Esophagus squamous epithelium (tissue), 5 donors: ENCODE measurements around the gene SGCG. TPM values are rescaled to one million over a fixed set of nuclear protein-coding genes. Genes with fewer than 3 reads are reported as not detected.

ENCODE experiments used
- DNase-seq: peaks from one replicate; lab custom pipeline; 2025; lab: John Stamatoyannopoulos, UW
- H3K27ac ChIP-seq, 4 donors: fragments of 200-600 bp; sonication (generic); one replicate each; pipeline ENCODE4 v1.5.1; 2016 to 2019; ENCODE audit warnings: mild to moderate bottlenecking in 1 of 4
- H3K27me3 ChIP-seq, 4 donors: fragments of 200-600 bp; sonication (generic); 1 replicate in 3 of 4; 2 replicates in 1 of 4; pipeline versions ENCODE4 v1.5.1 to v1.6.0; 2017 to 2021; ENCODE audit warnings: antibody characterized with exemption in 1 of 4
- H3K36me3 ChIP-seq, 3 donors: fragments of 200-600 bp; sonication (generic); one replicate each; pipeline ENCODE4 v1.5.1; 2016 to 2019
- H3K4me1 ChIP-seq, 3 donors: fragments of 200-600 bp; sonication (generic); one replicate each; pipeline ENCODE4 v1.5.1; 2017 to 2019
- H3K4me3 ChIP-seq, 4 donors: fragments of 200-600 bp; sonication (generic); 1 replicate in 3 of 4; 2 replicates in 1 of 4; pipeline ENCODE4 v1.5.1; 2016 to 2019; ENCODE audit warnings: mild to moderate bottlenecking in 2 of 4, moderate library complexity in 1 of 4
- H3K9me3 ChIP-seq, 3 donors: fragments of 200-600 bp; sonication (generic); one replicate each; pipeline ENCODE4 v1.5.1; 2016 to 2019
- POLR2A ChIP-seq, 4 donors: fragments of 450-650 bp; IDR thresholded peaks; one replicate each; pipeline ENCODE4 v1.6.1; 2017; ENCODE audit warnings: antibody characterized with exemption in 4 of 4, mild to moderate bottlenecking in 4 of 4, moderate library complexity in 3 of 4
- WGBS, 2 donors: methylation state at CpG; one replicate each; pipeline ENCODE4 v1.1.5; 2018; 5-methylcytosine and 5-hydroxymethylcytosine counted together
- intact Hi-C: fragments of 100-400 bp; cut with DNase I; formaldehyde crosslinking; loops from one replicate; pipeline ENCODE4 v1.15.0; 2022
- small RNA-seq, 4 donors: library from RNA; depleted of rRNA; stranded (forward); fragments of <200 nt; gene quantifications; one replicate each; pipeline ENCODE3, GENCODE V24; 2016
- total RNA-seq, 4 donors: library from RNA; depleted of rRNA; stranded (reverse); fragments of >200 nt; gene quantifications; one replicate each; pipeline ENCODE4 v1.1.0, GENCODE V29; 2016
- TF ChIP-seq, protein P1 (sequence below), 6 experiments: fragments of 450-650 bp in 4 of 6; fragments of 200-600 bp in 2 of 6; sonication (generic) in 2 of 6; IDR thresholded peaks; one replicate each; pipeline ENCODE4 v1.5.1; 2016 to 2019; ENCODE audit warnings: antibody characterized with exemption in 6 of 6, mild to moderate bottlenecking in 4 of 6, moderate library complexity in 4 of 6
- donor health status: DM: yes; HTN: yes; CAD: no.

The SGCG gene
- total RNA-seq, 4 donors from 2014 or later = 0.57 TPM; not detected in 3

DNA sequence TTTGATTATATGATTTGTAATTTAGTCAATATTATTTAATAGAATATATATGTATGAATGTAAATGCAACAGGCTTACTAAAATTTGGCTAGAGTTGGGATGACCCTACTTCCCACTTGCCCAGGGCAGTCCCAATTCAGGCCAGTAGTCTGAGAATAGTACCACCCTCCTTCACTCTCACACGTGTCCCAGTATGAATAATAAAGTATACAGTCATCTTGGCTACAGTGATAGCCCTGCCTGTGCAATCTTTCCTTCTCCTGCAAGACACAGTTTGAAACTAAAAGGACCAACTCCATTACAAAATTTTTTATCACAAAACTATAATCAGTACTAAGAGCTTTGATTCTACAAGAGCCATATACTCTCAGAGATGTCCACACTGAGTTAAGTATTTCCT lies 176.6 kb downstream of the SGCG start:
- DNase-seq = no peak
- peaks cover 0 to 78% (median 4%) of the 10 kb centered on the region in 3 donors for H3K36me3 ChIP-seq
- TF ChIP-seq, protein P1, sequence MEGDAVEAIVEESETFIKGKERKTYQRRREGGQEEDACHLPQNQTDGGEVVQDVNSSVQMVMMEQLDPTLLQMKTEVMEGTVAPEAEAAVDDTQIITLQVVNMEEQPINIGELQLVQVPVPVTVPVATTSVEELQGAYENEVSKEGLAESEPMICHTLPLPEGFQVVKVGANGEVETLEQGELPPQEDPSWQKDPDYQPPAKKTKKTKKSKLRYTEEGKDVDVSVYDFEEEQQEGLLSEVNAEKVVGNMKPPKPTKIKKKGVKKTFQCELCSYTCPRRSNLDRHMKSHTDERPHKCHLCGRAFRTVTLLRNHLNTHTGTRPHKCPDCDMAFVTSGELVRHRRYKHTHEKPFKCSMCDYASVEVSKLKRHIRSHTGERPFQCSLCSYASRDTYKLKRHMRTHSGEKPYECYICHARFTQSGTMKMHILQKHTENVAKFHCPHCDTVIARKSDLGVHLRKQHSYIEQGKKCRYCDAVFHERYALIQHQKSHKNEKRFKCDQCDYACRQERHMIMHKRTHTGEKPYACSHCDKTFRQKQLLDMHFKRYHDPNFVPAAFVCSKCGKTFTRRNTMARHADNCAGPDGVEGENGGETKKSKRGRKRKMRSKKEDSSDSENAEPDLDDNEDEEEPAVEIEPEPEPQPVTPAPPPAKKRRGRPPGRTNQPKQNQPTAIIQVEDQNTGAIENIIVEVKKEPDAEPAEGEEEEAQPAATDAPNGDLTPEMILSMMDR (IDR thresholded peaks at IDR 0.05) = no peak
- TF ChIP-seq POLR2A (IDR thresholded peaks at IDR 0.05) = no peak
- intact Hi-C loops = no loop called here
- H3K27ac ChIP-seq = no peak overlapping the region
- H3K27me3 ChIP-seq = no peaks in the 10 kb centered on the region
- no peak overlapping the region for H3K4me3 ChIP-seq
- no peaks in the 10 kb centered on the region for H3K9me3 ChIP-seq
- H3K4me1 ChIP-seq = no peaks in the 10 kb centered on the region
- WGBS, 2 donors = 65 to 78% methylated on average over 1 of the region's 1 CpG

GRCh38 chr13:23359882-23360281 lies 179.1 kb downstream of the SGCG start:
- intact Hi-C loops = no loop called here
- Histone ChIP-seq H3K36me3 (peaks cover 0 to 87% (median 7%) of the 10 kb centered on the region in 3 donors), H3K4me3 (no peak overlapping the region), H3K27me3 (no peaks in the 10 kb centered on the region), H3K4me1 (no peaks in the 10 kb centered on the region), H3K27ac (no peak overlapping the region), H3K9me3 (no peaks in the 10 kb centered on the region)
- no peak for DNase-seq
- WGBS, 2 donors = 77 to 91% methylated on average over 1 of the region's 1 CpG
- TF ChIP-seq, protein P1 (IDR thresholded peaks at IDR 0.05) = no peak
- no peak for TF ChIP-seq POLR2A (IDR thresholded peaks at IDR 0.05)

- H3K27me3 ChIP-seq = no peaks in the 10 kb centered on the region
These were observed 184.9 kb downstream of the SGCG start for GRCh38 chr13:23365652-23366051.

DNA sequence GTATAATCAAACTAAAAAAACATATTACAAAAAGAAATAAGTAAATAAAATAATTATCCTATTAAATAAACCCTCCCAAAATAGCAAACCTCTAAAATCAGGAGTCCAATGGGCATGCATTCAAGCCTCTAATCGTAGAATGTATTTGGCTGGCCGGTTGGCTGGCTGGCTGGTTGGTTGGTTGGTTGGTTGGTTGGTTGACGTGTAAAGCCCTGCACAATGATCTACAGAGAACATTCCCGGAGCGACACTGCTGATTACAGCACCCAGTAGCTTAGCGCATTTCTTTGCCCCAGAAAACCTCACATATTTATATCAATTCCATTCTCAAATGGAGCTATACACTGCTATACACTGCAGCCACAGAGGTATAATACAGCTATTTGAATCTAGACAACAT lies 187.1 kb downstream of the SGCG start:
- Histone ChIP-seq H3K36me3 (peaks cover 3 to 82% (median 12%) of the 10 kb centered on the region in 3 donors), H3K27me3 (no peaks in the 10 kb centered on the region), H3K9me3 (no peaks in the 10 kb centered on the region), H3K4me3 (no peak overlapping the region), H3K4me1 (peaks cover 0 to 10% (median 0%) of the 10 kb centered on the region in 3 donors), H3K27ac (no peak overlapping the region)
- DNase-seq = no peak
- TF ChIP-seq, protein P1 (IDR thresholded peaks at IDR 0.05) = no peak
- TF ChIP-seq POLR2A (IDR thresholded peaks at IDR 0.05) = no peak
- 93 to 98% methylated on average over 6 of the region's 6 CpGs for WGBS, 2 donors
- intact Hi-C loops = no loop called here

More at GRCh38 chr13:23365652-23366051, 184.9 kb downstream of the SGCG start:
- peaks cover 3 to 97% (median 10%) of the 10 kb centered on the region in 3 donors for H3K36me3 ChIP-seq
- H3K27ac ChIP-seq = no peak overlapping the region
- DNase-seq = no peak
- intact Hi-C loops = no loop called here
- no peaks in the 10 kb centered on the region for H3K9me3 ChIP-seq
- H3K4me3 ChIP-seq = no peak overlapping the region
- H3K4me1 ChIP-seq = no peaks in the 10 kb centered on the region
- no peak for TF ChIP-seq POLR2A (IDR thresholded peaks at IDR 0.05)
- TF ChIP-seq, protein P1 (IDR thresholded peaks at IDR 0.05) = no peak
- 90 to 100% methylated on average over 3 of the region's 3 CpGs for WGBS, 2 donors

DNA sequence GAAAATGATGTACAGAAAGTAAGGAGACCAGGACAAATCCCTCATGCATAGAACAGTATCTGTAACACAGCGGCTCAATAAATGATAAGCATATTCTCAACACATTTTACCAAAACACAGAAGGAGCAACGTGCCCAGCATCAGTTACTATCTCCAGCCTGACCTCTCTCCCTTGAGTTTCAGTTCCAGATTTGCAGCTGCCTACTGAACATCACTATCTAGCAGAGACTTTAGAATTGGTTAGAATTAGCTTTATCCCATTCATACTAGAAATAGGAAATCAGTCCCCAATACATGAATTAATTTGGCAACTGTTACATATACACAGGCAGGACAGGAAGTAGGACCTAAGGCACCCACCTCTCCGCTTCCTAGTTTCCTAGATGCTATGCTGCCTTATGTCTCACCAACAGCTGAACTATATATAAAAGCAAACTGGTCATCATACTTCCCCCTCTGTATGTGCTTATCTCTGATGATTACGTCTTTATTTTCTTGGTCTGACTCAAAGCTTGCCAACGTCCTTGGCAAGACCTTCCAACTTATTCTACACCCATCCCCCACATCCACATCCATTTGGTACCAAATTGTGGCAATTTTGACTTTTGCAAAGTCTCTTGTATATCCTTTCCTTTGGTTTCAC lies 191.6 kb downstream of the SGCG start:
- Histone ChIP-seq H3K4me3 (no peak overlapping the region), H3K27me3 (no peaks in the 10 kb centered on the region), H3K27ac (no peak overlapping the region), H3K9me3 (no peaks in the 10 kb centered on the region), H3K4me1 (peaks cover 0 to 50% (median 14%) of the 10 kb centered on the region in 3 donors), H3K36me3 (peaks cover 0 to 38% (median 11%) of the 10 kb centered on the region in 3 donors)
- TF ChIP-seq POLR2A (IDR thresholded peaks at IDR 0.05) = no peak
- TF ChIP-seq, protein P1 (IDR thresholded peaks at IDR 0.05) = no peak
- no peak for DNase-seq
- 35 to 52% methylated on average over 5 of the region's 5 CpGs for WGBS, 2 donors
- intact Hi-C loops = no loop called here

Small RNA genes lying within 50 kb of the gene (small RNA-seq; reads per million reads assigned to genes)
- 0 reads per million in 4 donors for gene RNU6-58P
- gene RNY3P4 = 0 reads per million in 4 donors
